Pancreas (tissue), 10 donors: Measurements from ENCODE around the gene MAS1L. TPM values are rescaled to one million over a fixed set of nuclear protein-coding genes. Genes with fewer than 3 reads are reported as not detected.

Experiments used
- ATAC-seq, 4 donors: fragments of 200-7000 bp; cut with Tn5 transposase; one replicate each; pipeline versions ENCODE4 v1.8.0 to v1.9.1; 2020; ENCODE audit warnings: mild to moderate bottlenecking in 4 of 4, moderate library complexity in 4 of 4
- DNase-seq, 6 donors: peaks; one replicate each; pipeline ENCODE4 v3.0.0-alpha.2; 2020
- FAIRE-seq: peaks from 2 replicates; lab custom pipeline; 2012; peaks lifted over from hg19 to GRCh38; lab: Jason Lieb, UNC
- H3K27ac ChIP-seq, 4 donors: fragments of 200-600 bp; sonication (generic); 1 replicate in 3 of 4; 2 replicates in 1 of 4; pipeline versions ENCODE4 v1.5.0 to v1.8.0; 2020
- H3K27me3 ChIP-seq, 4 donors: fragments of 200-600 bp; one replicate each; pipeline ENCODE4 v1.8.0; 2021
- H3K36me3 ChIP-seq, 3 donors: fragments of 200-600 bp; sonication (generic) in 1 of 3; one replicate each; pipeline versions ENCODE4 v1.5.0 to v1.8.0; 2020 to 2021
- H3K4me1 ChIP-seq, 3 donors: fragments of 200-600 bp; one replicate each; pipeline ENCODE4 v1.8.0; 2021
- H3K4me3 ChIP-seq, 4 donors: fragments of 200-600 bp; sonication (generic) in 2 of 4; one replicate each; pipeline versions ENCODE4 v1.5.0 to v1.8.0; 2020 to 2021
- H3K9me3 ChIP-seq, 4 donors: fragments of 200-600 bp; one replicate each; pipeline ENCODE4 v1.8.0; 2021
- CTCF ChIP-seq, 4 donors: fragments of 200-600 bp; sonication (generic) in 3 of 4; IDR thresholded peaks; one replicate each; pipeline versions ENCODE4 v1.5.0 to v1.8.0; 2021; ENCODE audit warnings: antibody characterized with exemption in 4 of 4
- WGBS, 2 donors: extraction: QIAGEN DNeasy Blood & Tissue Kit; methylation state at CpG; one replicate each; pipeline ENCODE4 v1.1.7; 2013; 5-methylcytosine and 5-hydroxymethylcytosine counted together
- intact Hi-C, 3 donors: fragments of 100-400 bp; cut with DNase I; formaldehyde crosslinking; loops; one replicate each; pipeline versions ENCODE4 v1.11.1 to v1.14.2; 2022
- polyA plus RNA-seq, 2 donors: library from polyadenylated mRNA; stranded (reverse); fragments of 200-250 nt; gene quantifications; one replicate each; pipeline ENCODE4 v1.2.3, GENCODE V29; 2013
- total RNA-seq, 6 donors: library from RNA; stranded (reverse); fragmentation: NEBNext Ultra II Directional in 4 of 6; extraction: Animal tissue kit (Norgen Biotek cat#: 25700) in 4 of 6; gene quantifications; one replicate each; pipeline versions ENCODE4 v1.2.1 to v1.2.4, GENCODE V29; 2021 to 2023
- donor health status: healthy with polysubstance abuse.
- donor health status: DM: no; HTN: no; CAD: no; lungs with moderate emphysema.
- donor health status: DM: no; HTN: no; CAD: no.
- donor health status: control.
- donor health status: control.
- donor health status: Bipolar disorder and iron deficiency.
- donor health status: DM: yes; HTN: yes; CAD: no.
- donor health status: DM: no; HTN: no; CAD: no.
- donor health status: DM: no; HTN: no; CAD: no.
- donor health status: DM: yes; HTN: yes; CAD: no.

Gene MAS1L
- total and polyA plus RNA-seq, 8 donors: not detected

GRCh38 chr6:29490552-29490951 is 2.8 kb upstream of the MAS1L start:
- intact Hi-C loops: no loop called here
- FAIRE-seq: no peak

GRCh38 chr6:29490055-29490454 is 2.3 kb upstream of the MAS1L start:
- Histone ChIP-seq H3K27me3 (no peaks in the 10 kb centered on the region), H3K36me3 (no peaks in the 10 kb centered on the region), H3K4me1 (no peaks in the 10 kb centered on the region), H3K9me3 (no peaks in the 10 kb centered on the region), H3K27ac (no peak overlapping the region), H3K4me3 (no peak overlapping the region)
- no peak for FAIRE-seq
- DNase-seq: no peak
- no peak for ATAC-seq
- intact Hi-C loops: no loop called here
- WGBS, 2 donors: 82% methylated on average over 3 of the region's 3 CpGs
- TF ChIP-seq CTCF (IDR thresholded peaks at IDR 0.05): no peak

More at GRCh38 chr6:29490552-29490951, 2.8 kb upstream of the MAS1L start:
- H3K36me3 ChIP-seq: no peaks in the 10 kb centered on the region
- no peaks in the 10 kb centered on the region for H3K9me3 ChIP-seq
- no peak overlapping the region for H3K4me3 ChIP-seq
- no peaks in the 10 kb centered on the region for H3K4me1 ChIP-seq
- no peaks in the 10 kb centered on the region for H3K27me3 ChIP-seq
- whole genome bisulfite sequencing, 2 donors: 77 to 81% methylated on average over 2 of the region's 2 CpGs
- no peak overlapping the region for H3K27ac ChIP-seq
- DNase-seq: no peak
- no peak for ATAC-seq
- TF ChIP-seq CTCF (IDR thresholded peaks at IDR 0.05): no peak

- H3K4me1 ChIP-seq: no peaks in the 10 kb centered on the region
- no peak for FAIRE-seq
- ATAC-seq: no peak
Measured at GRCh38 chr6:29489286-29489685, 1.5 kb upstream of the MAS1L start.

GRCh38 chr6:29488874-29489273 is 1.1 kb upstream of the MAS1L start:
- ATAC-seq: no peak
- H3K4me1 ChIP-seq: no peaks in the 10 kb centered on the region
- no peak overlapping the region for H3K27ac ChIP-seq
- DNase-seq: no peak
- H3K36me3 ChIP-seq: no peaks in the 10 kb centered on the region
- TF ChIP-seq CTCF (IDR thresholded peaks at IDR 0.05): no peak
- H3K4me3 ChIP-seq: no peak overlapping the region
- H3K27me3 ChIP-seq: no peaks in the 10 kb centered on the region
- no peaks in the 10 kb centered on the region for H3K9me3 ChIP-seq
- peak; percentile 95 for FAIRE-seq
- intact Hi-C loops: no loop called here

More at GRCh38 chr6:29489286-29489685, 1.5 kb upstream of the MAS1L start:
- no peak for TF ChIP-seq CTCF (IDR thresholded peaks at IDR 0.05)
- H3K27me3 ChIP-seq: no peaks in the 10 kb centered on the region
- no peak for DNase-seq
- WGBS, 2 donors: 84 to 92% methylated on average over 8 of the region's 8 CpGs
- intact Hi-C loops: no loop called here
- no peaks in the 10 kb centered on the region for H3K36me3 ChIP-seq
- H3K27ac ChIP-seq: no peak overlapping the region
- no peaks in the 10 kb centered on the region for H3K9me3 ChIP-seq
- H3K4me3 ChIP-seq: no peak overlapping the region

- no peak for FAIRE-seq
- WGBS, 2 donors: 74 to 77% methylated on average over 5 of the region's 5 CpGs
Measured at GRCh38 chr6:29487131-29487530, 625 bp downstream of the MAS1L start.

More at GRCh38 chr6:29487131-29487530, 625 bp downstream of the MAS1L start:
- H3K27me3 ChIP-seq: no peaks in the 10 kb centered on the region
- H3K9me3 ChIP-seq: no peaks in the 10 kb centered on the region
- no peak overlapping the region for H3K27ac ChIP-seq
- ATAC-seq (no peak), DNase-seq (no peak)
- intact Hi-C loops: no loop called here
- H3K4me3 ChIP-seq: no peak overlapping the region
- no peaks in the 10 kb centered on the region for H3K4me1 ChIP-seq
- no peaks in the 10 kb centered on the region for H3K36me3 ChIP-seq
- TF ChIP-seq CTCF (IDR thresholded peaks at IDR 0.05): no peak
